ENCODE data around the gene VSIG2. TPM values are rescaled to one million over a fixed set of nuclear protein-coding genes. Genes with fewer than 3 reads are reported as not detected.

VSIG2 gene
- total and polyA plus RNA-seq, 2 of the 4 experiments (the other 2 are of a cell fraction): not detected

DNA sequence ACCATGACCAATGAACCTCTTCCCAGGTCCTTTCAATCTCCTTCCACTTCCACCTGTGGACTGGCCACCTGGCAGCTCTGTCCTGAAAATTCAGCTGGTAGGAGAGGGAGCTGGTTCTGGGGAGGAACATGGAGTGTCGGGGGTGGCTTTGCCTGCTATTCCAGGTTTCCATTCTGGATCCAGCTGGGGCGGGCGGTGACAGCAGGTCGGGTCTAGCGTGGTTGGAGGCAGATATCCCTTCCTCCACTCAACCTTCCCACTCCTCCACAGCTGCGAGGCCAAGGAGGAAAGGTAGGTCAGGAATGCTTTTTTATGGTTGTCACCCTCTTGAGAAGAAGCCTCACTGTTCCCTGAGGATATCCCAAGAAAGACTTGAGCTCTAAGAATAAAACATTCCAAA is 9.0 kb downstream of the VSIG2 start:
- Histone ChIP-seq H4K91ac (ENCODE audit: insufficient read depth, low read depth, low read length) (no peak overlapping the region), H3K56ac (ENCODE audit: extremely low read depth, insufficient read depth, low read length) (no peak overlapping the region), H3K27ac (ENCODE audit: insufficient read depth, low read length) (no peak overlapping the region), H3K79me1 (ENCODE audit: low read depth in 1 of 2, low read length in 2 of 2) (peaks cover 0 to 7% of the 10 kb centered on the region in 2 experiments; a peak in 2 of 4 replicates), H2BK20ac (ENCODE audit: low read depth, low read length) (no peak overlapping the region), H3K9ac (ENCODE audit: low read depth, low read length) (no peak overlapping the region), H3K4me2 (ENCODE audit: low read depth, low read length) (no peak overlapping the region), H3K4me3 (ENCODE audit: insufficient read depth, low read depth, low read length) (no peak overlapping the region), H2BK120ac (ENCODE audit: low read depth, low read length) (no peak overlapping the region), H3K23ac (ENCODE audit: low read depth, low read length) (no peak overlapping the region), H3K14ac (replicated peaks; ENCODE audit: low read depth, low read length) (no peak overlapping the region), H4K20me1 (ENCODE audit: insufficient read depth, low read length) (no peaks in the 10 kb centered on the region), H2AFZ (replicated peaks; ENCODE audit: low read length, poor library complexity) (no peak overlapping the region), H3K27me3 (ENCODE audit: control insufficient read depth, insufficient read depth, low read length) (peaks cover 5% of the 10 kb centered on the region; the same call in 1 of the 2 replicates), H4K8ac (ENCODE audit: low read depth in 2 of 2, low read length in 2 of 2) (no peak overlapping the region), H2BK5ac (ENCODE audit: low read depth, low read length, poor library complexity, severe bottlenecking) (no peak overlapping the region), H2AK9ac (replicated peaks; ENCODE audit: low read depth, low read length, poor library complexity) (no peak overlapping the region), H3K4me1 (ENCODE audit: control insufficient read depth, insufficient read depth, low read length) (peaks cover 4% of the 10 kb centered on the region; the same call in 1 of the 2 replicates), H3K9me1 (ENCODE audit: insufficient read depth, low read length) (0 out of 2 replicates have a peak, but pooled peaks cover 5% of the 10 kb centered on the region), H3K4ac (ENCODE audit: low read depth, low read length) (no peak overlapping the region), H3K9me3 (ENCODE audit: control insufficient read depth, insufficient read depth, low read length) (no peaks in the 10 kb centered on the region), H2AK5ac (ENCODE audit: low read depth, low read length) (no peak overlapping the region), H3K36me3 (ENCODE audit: control insufficient read depth, insufficient read depth, low read length) (no peaks in the 10 kb centered on the region), H4K5ac (ENCODE audit: low read depth, low read length) (no peak overlapping the region), H2BK15ac (ENCODE audit: low read depth, low read length) (no peak overlapping the region), H3K18ac (ENCODE audit: low read depth, low read length) (no peak overlapping the region)
- no peak for ATAC-seq (ENCODE audit: low read depth)
- in situ Hi-C loops (cut with MboI; ENCODE audit: low sequenced_read_pairs) (no loop called here), dilution Hi-C loops (cut with HindIII; ENCODE audit: low sequenced_read_pairs, unreplicated experiment) (no loop called here), intact Hi-C loops (cut with micrococcal nuclease) (loop anchor here (10.0 kb wide), 1 partner anchor 68 kb away; the partner anchor contains the start of genes SIAE and SPA17)
- no peak for DNase-seq
- whole genome bisulfite sequencing, 2 experiments (ENCODE audit: extremely low coverage in 2 of 2, insufficient read length in 1 of 2): no CpG with 5 or more reads among the region's 6 CpGs
- ChIA-PET POLR2A (ENCODE audit: unreplicated experiment) (no interaction called here), CTCF (interaction anchor here (0.6 kb wide), 1 partner anchor 37 kb away, joined by 3 read pairs; no protein-coding TSS in a partner anchor)
- no TSS peak for BruUV-seq (replicated peaks)
- TF ChIP-seq RCOR1 (IDR thresholded peaks at IDR 0.05; ENCODE audit: insufficient replicate concordance, low read length) (no peak), USF2 (IDR thresholded peaks at IDR 0.05; ENCODE audit: low read depth, low read length) (no peak)
- TF ChIP-seq, protein P1, sequence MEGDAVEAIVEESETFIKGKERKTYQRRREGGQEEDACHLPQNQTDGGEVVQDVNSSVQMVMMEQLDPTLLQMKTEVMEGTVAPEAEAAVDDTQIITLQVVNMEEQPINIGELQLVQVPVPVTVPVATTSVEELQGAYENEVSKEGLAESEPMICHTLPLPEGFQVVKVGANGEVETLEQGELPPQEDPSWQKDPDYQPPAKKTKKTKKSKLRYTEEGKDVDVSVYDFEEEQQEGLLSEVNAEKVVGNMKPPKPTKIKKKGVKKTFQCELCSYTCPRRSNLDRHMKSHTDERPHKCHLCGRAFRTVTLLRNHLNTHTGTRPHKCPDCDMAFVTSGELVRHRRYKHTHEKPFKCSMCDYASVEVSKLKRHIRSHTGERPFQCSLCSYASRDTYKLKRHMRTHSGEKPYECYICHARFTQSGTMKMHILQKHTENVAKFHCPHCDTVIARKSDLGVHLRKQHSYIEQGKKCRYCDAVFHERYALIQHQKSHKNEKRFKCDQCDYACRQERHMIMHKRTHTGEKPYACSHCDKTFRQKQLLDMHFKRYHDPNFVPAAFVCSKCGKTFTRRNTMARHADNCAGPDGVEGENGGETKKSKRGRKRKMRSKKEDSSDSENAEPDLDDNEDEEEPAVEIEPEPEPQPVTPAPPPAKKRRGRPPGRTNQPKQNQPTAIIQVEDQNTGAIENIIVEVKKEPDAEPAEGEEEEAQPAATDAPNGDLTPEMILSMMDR (conservative IDR thresholded peaks at IDR 0.05; ENCODE audit: low read depth, low read length): no peak

Data from IMR-90 (cell line).